K562 (cell line): Measurements from ENCODE around the gene NRSN2. TPM values are rescaled to one million over a fixed set of nuclear protein-coding genes. Genes with fewer than 3 reads are reported as not detected.

Experiments used
- BDP1 ChIP-seq: IDR thresholded peaks from 3 replicates; pipeline ENCODE4 v1.6.1; 2011; ENCODE audit not compliant: insufficient read length, insufficient read depth
- BRF1 ChIP-seq: IDR thresholded peaks from 3 replicates; pipeline ENCODE4 v1.6.1; 2011; ENCODE audit warnings: borderline replicate concordance, mild to moderate bottlenecking; ENCODE audit not compliant: insufficient read length; ENCODE audit errors: extremely low read depth
- DMBX1 ChIP-seq: fragments of 250-450 bp; sonication (Bioruptor Pico); IDR thresholded peaks from 2 replicates; pipeline ENCODE4 v1.8.0; 2022; ENCODE audit warnings: inconsistent platforms, mild to moderate bottlenecking, moderate library complexity, borderline replicate concordance
- E2F5 ChIP-seq: sonication (generic); formaldehyde crosslinking; IDR thresholded peaks from 2 replicates; pipeline ENCODE4 v1.8.0; 2022; ENCODE audit warnings: mild to moderate bottlenecking, missing genetic modification reagents
- GTF2E2 ChIP-seq: fragments of 200-800 bp; sonication (Bioruptor generic); IDR thresholded peaks from 2 replicates; pipeline ENCODE4 v1.6.1; 2016; ENCODE audit warnings: missing genetic modification characterization, missing compliant biosample characterization
- HES1 ChIP-seq: fragments of 450-650 bp; IDR thresholded peaks from 2 replicates; pipeline ENCODE4 v1.6.1; 2016; ENCODE audit warnings: low read depth, mild to moderate bottlenecking, moderate library complexity
- HMBOX1 ChIP-seq: sonication (generic); IDR thresholded peaks from 2 replicates; pipeline ENCODE4 v1.6.1; 2016
- HNRNPL ChIP-seq: fragments of 200-400 bp; formaldehyde crosslinking; IDR thresholded peaks from 2 replicates; pipeline ENCODE4 v1.6.1; 2017; ENCODE audit warnings: low read depth, mild to moderate bottlenecking, low read length
- ILK ChIP-seq: fragments of 450-650 bp; IDR thresholded peaks from 2 replicates; pipeline ENCODE4 v1.6.1; 2016; ENCODE audit warnings: missing genetic modification characterization, low read depth, mild to moderate bottlenecking, missing compliant biosample characterization, moderate library complexity, borderline replicate concordance
- LCOR ChIP-seq: sonication (generic); formaldehyde crosslinking; IDR thresholded peaks from 2 replicates; pipeline ENCODE4 v1.8.0; 2022; ENCODE audit warnings: mild to moderate bottlenecking, missing genetic modification reagents
- NKRF ChIP-seq: fragments of 450-650 bp; IDR thresholded peaks from 2 replicates; pipeline ENCODE4 v1.6.1; 2016; ENCODE audit warnings: borderline replicate concordance
- PCBP1 ChIP-seq: fragments of 200-400 bp; formaldehyde crosslinking; IDR thresholded peaks from 2 replicates; pipeline ENCODE4 v1.6.1; 2018; ENCODE audit warnings: mild to moderate bottlenecking, low read depth, low read length; ENCODE audit not compliant: poor library complexity, severe bottlenecking
- PHF20 ChIP-seq: fragments of 450-650 bp; IDR thresholded peaks from 2 replicates; pipeline ENCODE4 v1.6.1; 2018; ENCODE audit not compliant: partially characterized antibody
- POLR3A ChIP-seq: IDR thresholded peaks from 2 replicates; pipeline ENCODE4 v1.6.1; 2011; ENCODE audit warnings: borderline replicate concordance, mild to moderate bottlenecking, moderate library complexity; ENCODE audit not compliant: insufficient read length, insufficient read depth; ENCODE audit errors: extremely low read depth
- RBFOX2 ChIP-seq: fragments of 200-400 bp; formaldehyde crosslinking; IDR thresholded peaks from 2 replicates; pipeline ENCODE4 v1.6.1; 2017; ENCODE audit warnings: low read depth, mild to moderate bottlenecking, low read length, moderate library complexity
- RCOR1 ChIP-seq, 2 experiments: IDR thresholded peaks; 2 replicates each; pipeline ENCODE4 v1.6.1; 2012; ENCODE audit warnings: low read depth in 2 of 2, low read length in 2 of 2, borderline replicate concordance in 1 of 2, improper control_type of control experiment in 1 of 2
- SNIP1 ChIP-seq: fragments of 450-650 bp; IDR thresholded peaks from 2 replicates; pipeline ENCODE4 v1.7.1; 2017; ENCODE audit warnings: low read depth, mild to moderate bottlenecking
- TSC22D4 ChIP-seq: fragments of 450-650 bp; IDR thresholded peaks from 2 replicates; pipeline ENCODE4 v1.6.1; 2016; ENCODE audit warnings: missing genetic modification characterization, missing biosample characterization, control low read depth
- ZBTB2 ChIP-seq: fragments of 450-650 bp; IDR thresholded peaks from 2 replicates; pipeline ENCODE4 v1.6.1; 2016; ENCODE audit warnings: antibody characterized with exemption
- ZNF239 ChIP-seq: fragments of 250-450 bp; sonication (Bioruptor Pico); IDR thresholded peaks from 2 replicates; pipeline ENCODE4 v1.4.0; 2020; ENCODE audit warnings: mild to moderate bottlenecking
- polyA plus RNA-seq, 8 experiments: library from polyadenylated mRNA; depleted of rRNA in 4 of 8; stranded (reverse) in 5 of 8; unstranded in 3 of 8; fragments of >200 nt; fragmentation: Nextera tagmentation in 2 of 8; fragmentation: Illumina TruSeq in 1 of 8; extraction: Ambion mirVana in 2 of 8; extraction: Trizol in 1 of 8; gene quantifications; 2 replicates each; pipeline versions ENCODE4 v1.2.1 to v1.2.3, GENCODE V29; 2011 to 2014; ENCODE audit warnings: inconsistent platforms in 1 of 8, missing spikeins in 1 of 8
- total RNA-seq, 7 experiments: library from RNA; depleted of rRNA in 6 of 7; stranded (reverse); fragments of >200 nt in 6 of 7; fragmentation: Illumina TruSeq in 2 of 7; extraction: Trizol in 2 of 7; gene quantifications; 2 replicates each; pipeline versions ENCODE4 v1.2.1 to v1.2.3, GENCODE V29; 2011 to 2021; ENCODE audit warnings: low replicate concordance in 1 of 7

The NRSN2 gene
- total and polyA plus RNA-seq, 9 of the 15 experiments (the other 6 are each of a cell fraction or from before 2014, with no cell fraction given): 7.5 to 29.7 (median 11.1) TPM

GRCh38 chr20:362271-363254 is 15.7 kb downstream of the NRSN2 start (continued):
- TF ChIP-seq LCOR (CRISPR knock-in tag) (no peak), POLR3A (no peak), SNIP1 (no peak), DMBX1 (CRISPR knock-in tag) (peak; percentile 98), TSC22D4 (tag) (no peak), PCBP1 (no peak), ILK (tag) (no peak), BDP1 (no peak), ZNF239 (peak; percentile 84), HES1 (no peak), E2F5 (no peak), PHF20 (no peak), HMBOX1 (no peak), HNRNPL (no peak), ZBTB2 (0 out of 2 replicates have a peak, but pooled peaks have one; percentile 16), RBFOX2 (peak; percentile 63; the same call in 1 of the 2 replicates), NKRF (no peak), RCOR1 (IDR thresholded peaks at IDR 0.05; ENCODE audit: borderline replicate concordance in 1 of 2, low read depth in 2 of 2, low read length in 2 of 2) (peak in 1 of 2 experiments; percentile 47; a peak in 1 of 4 replicates), GTF2E2 (tag) (peak; percentile 33), BRF1 (no peak)
